WTC11 (cell line): ENCODE measurements around the gene MKLN1. TPM values are rescaled to one million over a fixed set of nuclear protein-coding genes. Genes with fewer than 3 reads are reported as not detected.

ENCODE experiments used
- ATAC-seq: fragments of 200-7000 bp; cut with Tn5 transposase; 2 replicates; pipeline ENCODE4 v1.10.0; 2021; ENCODE audit warnings: mild to moderate bottlenecking, moderate library complexity
- CTCF ChIA-PET: fragments of 300-600 bp; sonication (Branson Sonifier 250); formaldehyde crosslinking; loops from one replicate; lab custom pipeline; 2021; ENCODE audit warnings: antibody characterized with exemption; lab: Charles Lee
- POLR2A ChIA-PET: fragments of 350-600 bp; sonication (Branson Sonifier 250); formaldehyde crosslinking; loops from one replicate; lab custom pipeline; 2021; ENCODE audit warnings: antibody characterized with exemption; lab: Charles Lee
- DNase-seq: peaks from one replicate; pipeline ENCODE4 v3.0.0; 2021; ENCODE audit warnings: low spot score
- H3K27ac Mint-ChIP-seq: 2 replicates; pipeline ENCODE4 v1.8.0; 2021; ENCODE audit warnings: mixed read lengths
- H3K27me3 Mint-ChIP-seq: 2 replicates; pipeline ENCODE4 v1.8.0; 2021; ENCODE audit warnings: low read depth, mild to moderate bottlenecking, moderate library complexity, mixed read lengths
- H3K36me3 Mint-ChIP-seq: 2 replicates; pipeline ENCODE4 v1.8.0; 2021; ENCODE audit warnings: mixed read lengths
- H3K4me1 Mint-ChIP-seq: 2 replicates; pipeline ENCODE4 v1.8.0; 2022; ENCODE audit warnings: mixed read lengths
- H3K4me3 Mint-ChIP-seq: 2 replicates; pipeline ENCODE4 v1.8.0; 2021; ENCODE audit warnings: mild to moderate bottlenecking, moderate library complexity, mixed read lengths
- H3K9me3 Mint-ChIP-seq: 2 replicates; pipeline ENCODE4 v1.8.0; 2021; ENCODE audit warnings: mixed read lengths
- CREB1 ChIP-seq: sonication (generic); formaldehyde crosslinking; IDR thresholded peaks from 2 replicates; pipeline ENCODE4 v1.8.0; 2023; ENCODE audit warnings: mild to moderate bottlenecking, missing genetic modification reagents
- FOXK1 ChIP-seq: sonication (generic); formaldehyde crosslinking; IDR thresholded peaks from 2 replicates; pipeline ENCODE4 v1.8.0; 2022; ENCODE audit warnings: mild to moderate bottlenecking, moderate library complexity, missing genetic modification reagents
- JAZF1 ChIP-seq: fragments of 250-450 bp; sonication (Bioruptor Pico); IDR thresholded peaks from 2 replicates; pipeline ENCODE4 v1.9.0; 2021; ENCODE audit warnings: moderate library complexity, mild to moderate bottlenecking, inconsistent platforms
- KAT7 ChIP-seq: sonication (generic); formaldehyde crosslinking; IDR thresholded peaks from 2 replicates; pipeline ENCODE4 v1.8.1; 2023; ENCODE audit warnings: missing genetic modification reagents, mild to moderate bottlenecking, borderline replicate concordance
- NFYB ChIP-seq: sonication (generic); formaldehyde crosslinking; conservative IDR thresholded peaks from 2 replicates; pipeline ENCODE4 v1.8.0; 2022; ENCODE audit warnings: low read depth, missing genetic modification reagents
- NR3C1 ChIP-seq: sonication (generic); formaldehyde crosslinking; conservative IDR thresholded peaks from 2 replicates; pipeline ENCODE4 v1.8.1; 2023; ENCODE audit warnings: low read depth, mild to moderate bottlenecking, missing genetic modification reagents
- PRRX2 ChIP-seq: fragments of 250-450 bp; sonication (Bioruptor Pico); IDR thresholded peaks from 2 replicates; pipeline ENCODE4 v1.8.0; 2021; ENCODE audit warnings: mild to moderate bottlenecking
- RELA ChIP-seq: sonication (generic); formaldehyde crosslinking; IDR thresholded peaks from 2 replicates; pipeline ENCODE4 v1.8.1; 2022; ENCODE audit warnings: missing genetic modification reagents, mild to moderate bottlenecking, borderline replicate concordance
- RORB ChIP-seq: fragments of 250-450 bp; sonication (Bioruptor Pico); IDR thresholded peaks from 2 replicates; pipeline ENCODE4 v1.9.0; 2021; ENCODE audit warnings: mild to moderate bottlenecking
- SP1 ChIP-seq: sonication (generic); formaldehyde crosslinking; conservative IDR thresholded peaks from 2 replicates; pipeline ENCODE4 v1.8.1; 2022; ENCODE audit warnings: missing genetic modification reagents
- TCF7 ChIP-seq: sonication (generic); formaldehyde crosslinking; IDR thresholded peaks from 2 replicates; pipeline ENCODE4 v1.8.0; 2022; ENCODE audit warnings: mild to moderate bottlenecking, low read depth, missing genetic modification reagents, moderate library complexity
- TEAD1 ChIP-seq: sonication (generic); formaldehyde crosslinking; IDR thresholded peaks from 2 replicates; pipeline ENCODE4 v1.8.0; 2022; ENCODE audit warnings: mild to moderate bottlenecking, missing genetic modification reagents
- TP53 ChIP-seq: sonication (generic); formaldehyde crosslinking; IDR thresholded peaks from 2 replicates; pipeline ENCODE4 v1.8.1; 2023; ENCODE audit warnings: mild to moderate bottlenecking, missing genetic modification reagents
- ZNF219 ChIP-seq: sonication (generic); formaldehyde crosslinking; IDR thresholded peaks from 2 replicates; pipeline ENCODE4 v1.8.0; 2023; ENCODE audit warnings: missing genetic modification reagents, mild to moderate bottlenecking, borderline replicate concordance
- ZNF263 ChIP-seq: sonication (generic); formaldehyde crosslinking; IDR thresholded peaks from 2 replicates; pipeline ENCODE4 v1.8.1; 2022; ENCODE audit warnings: low read depth, mild to moderate bottlenecking, moderate library complexity, missing genetic modification reagents
- ZNF416 ChIP-seq: fragments of 250-450 bp; sonication (Bioruptor Pico); IDR thresholded peaks from 2 replicates; pipeline ENCODE4 v1.9.0; 2021; ENCODE audit warnings: mild to moderate bottlenecking, inconsistent platforms
- ZNF423 ChIP-seq: fragments of 250-450 bp; sonication (Bioruptor Pico); IDR thresholded peaks from 2 replicates; pipeline ENCODE4 v2.1.2; 2022; ENCODE audit warnings: mild to moderate bottlenecking, moderate library complexity
- total RNA-seq: library from RNA; stranded (reverse); gene quantifications from 3 replicates; pipeline ENCODE4 v1.2.3, GENCODE V29; 2021
- TF ChIP-seq, protein P1 (sequence below): fragments of 250-450 bp; sonication (Bioruptor Pico); conservative IDR thresholded peaks from 2 replicates; pipeline ENCODE4 v1.9.0; 2021; ENCODE audit warnings: mild to moderate bottlenecking
- TF ChIP-seq, protein P2 (sequence below): sonication (generic); formaldehyde crosslinking; IDR thresholded peaks from 2 replicates; pipeline ENCODE4 v1.8.1; 2023; ENCODE audit warnings: mild to moderate bottlenecking, missing genetic modification reagents, moderate library complexity
- TF ChIP-seq, protein P3 (sequence below): sonication (generic); formaldehyde crosslinking; conservative IDR thresholded peaks from 2 replicates; pipeline ENCODE4 v1.8.1; 2022; ENCODE audit warnings: mild to moderate bottlenecking, missing genetic modification reagents
- TF ChIP-seq, protein P4 (sequence below): fragments of 250-450 bp; sonication (Bioruptor Pico); IDR thresholded peaks from 2 replicates; pipeline ENCODE4 v2.1.2; 2022; ENCODE audit warnings: mild to moderate bottlenecking, moderate library complexity
- TF ChIP-seq, protein P5 (sequence below): sonication (generic); formaldehyde crosslinking; IDR thresholded peaks from 2 replicates; pipeline ENCODE4 v1.8.0; 2023; ENCODE audit warnings: missing genetic modification reagents, mild to moderate bottlenecking, borderline replicate concordance
- TF ChIP-seq, protein P6 (sequence below): sonication (generic); formaldehyde crosslinking; IDR thresholded peaks from 2 replicates; pipeline ENCODE4 v1.8.1; 2022; ENCODE audit warnings: low read depth, mild to moderate bottlenecking, moderate library complexity, missing genetic modification reagents, borderline replicate concordance
- TF ChIP-seq, protein P7 (sequence below): fragments of 250-450 bp; sonication (Bioruptor Pico); IDR thresholded peaks from 2 replicates; pipeline ENCODE4 v1.9.0; 2021; ENCODE audit warnings: moderate library complexity, mild to moderate bottlenecking, inconsistent platforms, borderline replicate concordance

Gene MKLN1
- total RNA-seq, 1 experiment from 2014 or later: 37.6 TPM

DNA sequence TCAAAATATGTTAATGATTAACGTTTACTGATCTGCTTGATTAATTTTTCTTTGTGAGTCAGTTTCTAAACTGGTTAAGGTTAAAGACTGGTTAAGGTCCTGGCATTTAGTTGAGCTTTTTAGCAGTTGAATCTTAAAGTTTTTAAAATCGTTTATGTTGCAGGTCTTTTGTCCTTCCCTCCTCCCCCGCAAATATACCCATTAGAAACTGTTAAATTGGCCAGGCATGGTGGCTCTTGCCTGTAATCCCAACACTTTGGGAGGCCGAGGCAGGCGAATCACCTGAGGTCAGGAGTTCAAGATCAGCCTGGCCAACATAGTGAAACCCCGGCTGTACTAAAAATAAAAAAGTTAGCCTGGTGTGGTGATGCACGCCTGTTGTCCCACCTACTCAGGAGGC is 127.9 kb downstream of the MKLN1 start (continued):
- no peak for TF ChIP-seq TP53 (CRISPR knock-in tag)
- TF ChIP-seq ZNF416 (CRISPR knock-in tag): no peak
- no peak for TF ChIP-seq NFYB (CRISPR knock-in tag)
- TF ChIP-seq RELA (CRISPR knock-in tag): no peak
- no peak for TF ChIP-seq RORB
- TF ChIP-seq, protein P1, sequence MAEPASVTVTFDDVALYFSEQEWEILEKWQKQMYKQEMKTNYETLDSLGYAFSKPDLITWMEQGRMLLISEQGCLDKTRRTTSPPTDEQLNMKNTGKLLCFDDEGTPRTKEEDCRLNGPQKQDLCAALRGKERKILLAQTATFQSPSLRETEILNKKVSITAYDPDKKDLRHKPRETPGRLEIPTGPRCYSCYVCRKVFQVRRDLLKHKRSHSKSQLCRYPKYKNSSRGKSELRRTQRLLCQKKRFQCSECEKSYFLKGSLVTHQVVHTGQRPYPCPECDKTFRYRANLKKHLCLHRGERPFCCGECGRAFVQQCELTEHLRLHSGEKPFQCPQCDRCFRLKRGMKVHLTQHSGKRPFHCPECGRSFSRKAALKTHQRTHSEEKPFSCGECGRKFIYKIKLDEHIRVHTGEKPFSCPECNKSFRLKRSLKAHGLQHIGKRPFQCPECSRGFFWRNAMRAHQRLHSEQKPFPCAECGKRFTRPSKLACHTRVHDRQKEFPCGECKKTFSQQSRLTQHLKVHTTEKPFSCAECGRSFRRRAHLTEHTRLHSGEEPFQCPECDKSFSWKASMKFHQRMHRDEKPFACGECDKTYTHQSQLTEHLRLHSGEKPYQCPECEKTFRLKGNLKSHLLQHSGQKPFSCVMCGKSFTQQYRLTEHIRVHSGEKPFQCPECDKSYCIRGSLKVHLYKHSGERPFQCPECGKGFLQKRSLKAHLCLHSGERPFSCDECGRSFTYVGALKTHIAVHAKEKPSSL (CRISPR knock-in tag): no peak
- TF ChIP-seq TEAD1 (CRISPR knock-in tag): no peak
- TF ChIP-seq, protein P2, sequence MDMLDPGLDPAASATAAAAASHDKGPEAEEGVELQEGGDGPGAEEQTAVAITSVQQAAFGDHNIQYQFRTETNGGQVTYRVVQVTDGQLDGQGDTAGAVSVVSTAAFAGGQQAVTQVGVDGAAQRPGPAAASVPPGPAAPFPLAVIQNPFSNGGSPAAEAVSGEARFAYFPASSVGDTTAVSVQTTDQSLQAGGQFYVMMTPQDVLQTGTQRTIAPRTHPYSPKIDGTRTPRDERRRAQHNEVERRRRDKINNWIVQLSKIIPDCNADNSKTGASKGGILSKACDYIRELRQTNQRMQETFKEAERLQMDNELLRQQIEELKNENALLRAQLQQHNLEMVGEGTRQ (CRISPR knock-in tag): no peak

DNA sequence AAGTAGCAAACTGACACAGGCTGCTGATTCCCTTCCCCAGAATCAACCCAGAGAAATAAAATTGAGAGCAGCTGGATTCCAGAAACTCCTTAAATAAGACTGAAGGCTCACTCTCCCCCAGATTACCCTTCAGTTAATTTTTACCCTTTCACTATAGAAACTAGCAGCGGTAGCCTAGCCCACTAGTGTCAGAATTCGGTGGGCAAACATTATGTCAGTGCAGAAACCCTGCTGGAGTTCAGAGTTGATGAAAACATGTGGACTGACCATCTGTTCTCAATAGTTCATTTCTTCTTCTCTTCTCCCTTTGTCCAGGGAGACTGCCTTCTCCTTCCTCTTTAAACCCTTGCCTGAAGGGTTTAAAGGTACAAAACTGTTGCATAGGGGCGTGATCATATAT is 128.7 kb downstream of the MKLN1 start:
- ATAC-seq (no peak), DNase-seq (no peak)
- no peaks in the 10 kb centered on the region for H3K27me3 Mint-ChIP-seq
- ChIA-PET CTCF (no interaction called here), POLR2A (no interaction called here)
- H3K9me3 Mint-ChIP-seq: no peaks in the 10 kb centered on the region
- no peak for TF ChIP-seq ZNF263 (CRISPR knock-in tag)
- no peak for TF ChIP-seq TCF7 (CRISPR knock-in tag)
- no peaks in the 10 kb centered on the region for H3K36me3 Mint-ChIP-seq
- H3K27ac Mint-ChIP-seq: no peak overlapping the region; the same call in 1 of the 2 replicates
- no peak overlapping the region for H3K4me3 Mint-ChIP-seq
- no peaks in the 10 kb centered on the region for H3K4me1 Mint-ChIP-seq

DNA sequence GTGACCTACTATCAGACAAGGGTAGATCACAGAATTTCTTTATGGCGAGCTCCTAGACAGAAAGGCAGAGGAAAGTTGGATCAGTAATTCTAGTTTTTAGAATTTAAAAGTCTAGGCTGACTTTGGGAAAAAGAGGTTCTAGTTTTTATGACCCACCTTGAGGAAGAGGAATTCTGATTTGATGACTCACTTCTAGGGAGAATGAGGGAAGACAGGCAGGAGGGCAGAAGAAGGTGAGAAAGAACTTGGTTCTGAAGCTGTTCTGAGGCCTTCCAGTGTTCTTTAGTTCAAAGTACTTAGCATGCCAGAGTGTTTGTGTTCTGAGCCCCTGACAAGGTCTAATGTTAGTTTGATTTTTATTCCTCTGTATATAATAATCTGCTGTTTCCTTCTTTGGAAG is 131.6 kb downstream of the MKLN1 start:
- no peak for ATAC-seq
- no peak for DNase-seq
- TF ChIP-seq, protein P3, sequence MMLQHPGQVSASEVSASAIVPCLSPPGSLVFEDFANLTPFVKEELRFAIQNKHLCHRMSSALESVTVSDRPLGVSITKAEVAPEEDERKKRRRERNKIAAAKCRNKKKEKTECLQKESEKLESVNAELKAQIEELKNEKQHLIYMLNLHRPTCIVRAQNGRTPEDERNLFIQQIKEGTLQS (CRISPR knock-in tag): no peak
- TF ChIP-seq, protein P4, sequence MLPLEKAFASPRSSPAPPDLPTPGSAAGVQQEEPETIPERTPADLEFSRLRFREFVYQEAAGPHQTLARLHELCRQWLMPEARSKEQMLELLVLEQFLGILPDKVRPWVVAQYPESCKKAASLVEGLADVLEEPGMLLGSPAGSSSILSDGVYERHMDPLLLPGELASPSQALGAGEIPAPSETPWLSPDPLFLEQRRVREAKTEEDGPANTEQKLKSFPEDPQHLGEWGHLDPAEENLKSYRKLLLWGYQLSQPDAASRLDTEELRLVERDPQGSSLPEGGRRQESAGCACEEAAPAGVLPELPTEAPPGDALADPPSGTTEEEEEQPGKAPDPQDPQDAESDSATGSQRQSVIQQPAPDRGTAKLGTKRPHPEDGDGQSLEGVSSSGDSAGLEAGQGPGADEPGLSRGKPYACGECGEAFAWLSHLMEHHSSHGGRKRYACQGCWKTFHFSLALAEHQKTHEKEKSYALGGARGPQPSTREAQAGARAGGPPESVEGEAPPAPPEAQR (CRISPR knock-in tag): no peak
- TF ChIP-seq ZNF219 (CRISPR knock-in tag) (no peak), KAT7 (CRISPR knock-in tag) (no peak), NR3C1 (CRISPR knock-in tag) (no peak), FOXK1 (CRISPR knock-in tag) (no peak), ZNF263 (CRISPR knock-in tag) (no peak), ZNF423 (CRISPR knock-in tag) (no peak), JAZF1 (no peak), RELA (CRISPR knock-in tag) (no peak), SP1 (no peak), CREB1 (CRISPR knock-in tag) (no peak), PRRX2 (CRISPR knock-in tag) (no peak)
- TF ChIP-seq, protein P5, sequence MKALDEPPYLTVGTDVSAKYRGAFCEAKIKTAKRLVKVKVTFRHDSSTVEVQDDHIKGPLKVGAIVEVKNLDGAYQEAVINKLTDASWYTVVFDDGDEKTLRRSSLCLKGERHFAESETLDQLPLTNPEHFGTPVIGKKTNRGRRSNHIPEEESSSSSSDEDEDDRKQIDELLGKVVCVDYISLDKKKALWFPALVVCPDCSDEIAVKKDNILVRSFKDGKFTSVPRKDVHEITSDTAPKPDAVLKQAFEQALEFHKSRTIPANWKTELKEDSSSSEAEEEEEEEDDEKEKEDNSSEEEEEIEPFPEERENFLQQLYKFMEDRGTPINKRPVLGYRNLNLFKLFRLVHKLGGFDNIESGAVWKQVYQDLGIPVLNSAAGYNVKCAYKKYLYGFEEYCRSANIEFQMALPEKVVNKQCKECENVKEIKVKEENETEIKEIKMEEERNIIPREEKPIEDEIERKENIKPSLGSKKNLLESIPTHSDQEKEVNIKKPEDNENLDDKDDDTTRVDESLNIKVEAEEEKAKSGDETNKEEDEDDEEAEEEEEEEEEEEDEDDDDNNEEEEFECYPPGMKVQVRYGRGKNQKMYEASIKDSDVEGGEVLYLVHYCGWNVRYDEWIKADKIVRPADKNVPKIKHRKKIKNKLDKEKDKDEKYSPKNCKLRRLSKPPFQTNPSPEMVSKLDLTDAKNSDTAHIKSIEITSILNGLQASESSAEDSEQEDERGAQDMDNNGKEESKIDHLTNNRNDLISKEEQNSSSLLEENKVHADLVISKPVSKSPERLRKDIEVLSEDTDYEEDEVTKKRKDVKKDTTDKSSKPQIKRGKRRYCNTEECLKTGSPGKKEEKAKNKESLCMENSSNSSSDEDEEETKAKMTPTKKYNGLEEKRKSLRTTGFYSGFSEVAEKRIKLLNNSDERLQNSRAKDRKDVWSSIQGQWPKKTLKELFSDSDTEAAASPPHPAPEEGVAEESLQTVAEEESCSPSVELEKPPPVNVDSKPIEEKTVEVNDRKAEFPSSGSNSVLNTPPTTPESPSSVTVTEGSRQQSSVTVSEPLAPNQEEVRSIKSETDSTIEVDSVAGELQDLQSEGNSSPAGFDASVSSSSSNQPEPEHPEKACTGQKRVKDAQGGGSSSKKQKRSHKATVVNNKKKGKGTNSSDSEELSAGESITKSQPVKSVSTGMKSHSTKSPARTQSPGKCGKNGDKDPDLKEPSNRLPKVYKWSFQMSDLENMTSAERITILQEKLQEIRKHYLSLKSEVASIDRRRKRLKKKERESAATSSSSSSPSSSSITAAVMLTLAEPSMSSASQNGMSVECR: no peak
- TF ChIP-seq, protein P6, sequence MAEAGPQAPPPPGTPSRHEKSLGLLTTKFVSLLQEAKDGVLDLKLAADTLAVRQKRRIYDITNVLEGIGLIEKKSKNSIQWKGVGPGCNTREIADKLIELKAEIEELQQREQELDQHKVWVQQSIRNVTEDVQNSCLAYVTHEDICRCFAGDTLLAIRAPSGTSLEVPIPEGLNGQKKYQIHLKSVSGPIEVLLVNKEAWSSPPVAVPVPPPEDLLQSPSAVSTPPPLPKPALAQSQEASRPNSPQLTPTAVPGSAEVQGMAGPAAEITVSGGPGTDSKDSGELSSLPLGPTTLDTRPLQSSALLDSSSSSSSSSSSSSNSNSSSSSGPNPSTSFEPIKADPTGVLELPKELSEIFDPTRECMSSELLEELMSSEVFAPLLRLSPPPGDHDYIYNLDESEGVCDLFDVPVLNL: no peak
- TF ChIP-seq, protein P7, sequence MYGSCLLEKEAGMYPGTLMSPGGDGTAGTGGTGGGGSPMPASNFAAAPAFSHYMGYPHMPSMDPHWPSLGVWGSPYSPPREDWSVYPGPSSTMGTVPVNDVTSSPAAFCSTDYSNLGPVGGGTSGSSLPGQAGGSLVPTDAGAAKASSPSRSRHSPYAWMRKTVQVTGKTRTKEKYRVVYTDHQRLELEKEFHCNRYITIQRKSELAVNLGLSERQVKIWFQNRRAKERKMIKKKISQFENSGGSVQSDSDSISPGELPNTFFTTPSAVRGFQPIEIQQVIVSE (CRISPR knock-in tag): no peak

More for the DNA sequence above, 131.6 kb downstream of the MKLN1 start:
- Mint-ChIP-seq H3K27me3 (no peaks in the 10 kb centered on the region), H3K9me3 (no peaks in the 10 kb centered on the region), H3K36me3 (peaks cover 11% of the 10 kb centered on the region; the same call in 1 of the 2 replicates), H3K4me1 (no peaks in the 10 kb centered on the region), H3K4me3 (no peak overlapping the region), H3K27ac (peak overlapping the region; percentile 19; the same call in 1 of the 2 replicates)
- POLR2A ChIA-PET: no interaction called here
- CTCF ChIA-PET: no interaction called here
